ENCODE measurements around the gene BMPR2.
A peak's percentile ranks its signal among the peaks of the same experiment; 100 is the strongest.
"Not testable (repeated sequence)": the region's sequence is repeated elsewhere in the genome, so short reads cannot be mapped to it uniquely, and the experiment has no call there.

BMPR2 gene

DNA sequence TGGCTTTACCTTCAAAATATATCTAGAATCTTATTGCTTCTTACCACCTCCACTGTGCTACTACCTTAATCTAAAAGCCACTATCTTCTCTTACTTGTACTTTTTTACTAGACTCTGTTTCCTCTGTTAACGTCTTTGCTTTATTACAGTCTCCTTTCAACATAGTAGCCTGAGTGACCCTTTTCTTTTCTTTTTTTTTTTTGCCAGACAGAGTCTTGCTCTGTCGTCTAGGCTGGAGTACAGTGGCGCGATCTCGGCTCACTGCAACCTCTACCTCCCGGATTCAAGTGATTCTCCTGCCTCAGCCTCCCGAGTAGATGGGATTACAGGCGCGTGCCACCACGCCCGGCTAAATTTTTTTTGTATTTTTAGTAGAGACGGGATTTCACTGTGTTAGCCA is 10.4 kb downstream of the BMPR2 start:
- not testable (repeated sequence) for DNase-seq

DNA sequence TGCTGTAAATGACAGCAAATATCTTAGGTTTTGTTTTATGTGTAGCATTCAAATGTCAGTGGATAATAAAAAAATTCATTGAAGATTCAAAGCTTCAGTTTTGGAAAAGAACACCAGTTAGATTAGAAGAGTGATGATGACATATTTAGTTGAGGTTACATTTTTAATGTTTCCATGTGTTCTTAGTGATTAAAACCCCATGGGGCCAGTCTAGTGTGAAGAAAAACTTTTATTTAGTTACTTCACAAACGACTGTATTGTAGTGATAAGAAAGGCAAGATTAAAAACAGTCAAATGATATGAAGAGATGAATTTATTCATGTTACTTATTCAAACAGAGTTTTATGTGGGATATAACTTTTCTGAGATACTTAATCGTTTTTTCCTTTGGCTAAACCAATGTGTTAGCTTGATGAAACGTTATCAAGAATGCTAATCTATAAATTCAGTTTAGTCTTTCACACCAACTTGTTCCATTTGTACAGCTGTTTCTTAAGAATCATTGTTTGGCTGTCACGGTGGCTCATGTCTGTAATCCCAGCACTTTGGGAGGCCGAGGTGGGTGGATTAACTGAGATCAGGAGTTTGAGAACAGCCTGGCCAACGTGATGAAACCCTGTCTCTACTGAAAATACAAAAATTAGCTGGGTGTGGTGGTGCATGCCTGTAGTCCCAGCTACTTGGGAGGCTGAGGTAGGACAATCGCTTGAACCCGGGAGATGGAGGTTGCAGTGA is 11.6 kb downstream of the BMPR2 start:
- no peak for DNase-seq

DNA sequence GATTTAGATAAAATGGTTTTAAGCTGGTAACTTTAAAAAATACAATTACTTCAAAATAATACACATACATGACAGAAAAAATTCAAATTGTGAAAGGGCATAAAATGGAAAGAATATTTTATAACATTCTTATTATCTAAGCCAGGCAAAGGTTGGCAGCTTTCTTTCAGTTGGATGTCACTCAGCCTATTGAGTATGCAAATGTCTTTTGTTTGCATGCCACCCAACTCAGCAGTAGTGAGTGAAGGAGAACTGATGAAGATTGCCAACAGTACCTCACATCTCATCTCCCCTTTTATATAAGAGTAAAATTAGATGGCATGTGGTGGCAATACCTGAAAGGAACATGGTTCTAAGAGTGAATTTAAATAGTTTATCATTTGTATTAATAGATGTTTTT is 24.8 kb downstream of the BMPR2 start:
- DNase-seq: no peak

DNA sequence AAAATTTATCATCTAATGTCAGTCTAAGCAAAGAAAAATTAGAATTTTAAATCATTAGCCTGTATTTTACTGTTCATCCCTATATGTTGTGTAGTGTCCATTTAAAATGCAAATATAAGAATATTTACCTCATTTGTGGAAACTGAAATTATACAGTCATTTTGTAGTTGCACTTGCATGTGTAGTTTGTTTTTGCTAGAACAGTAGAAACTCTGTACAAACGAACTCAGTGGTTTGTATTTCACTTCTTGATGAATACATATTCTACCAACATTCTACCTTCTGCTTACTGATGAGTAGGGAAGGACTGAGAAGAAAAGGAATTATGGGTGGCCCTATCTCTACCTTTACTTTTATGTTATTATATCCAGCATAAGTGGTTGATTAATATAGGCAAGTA is 29.7 kb downstream of the BMPR2 start:
- no peak for DNase-seq

DNA sequence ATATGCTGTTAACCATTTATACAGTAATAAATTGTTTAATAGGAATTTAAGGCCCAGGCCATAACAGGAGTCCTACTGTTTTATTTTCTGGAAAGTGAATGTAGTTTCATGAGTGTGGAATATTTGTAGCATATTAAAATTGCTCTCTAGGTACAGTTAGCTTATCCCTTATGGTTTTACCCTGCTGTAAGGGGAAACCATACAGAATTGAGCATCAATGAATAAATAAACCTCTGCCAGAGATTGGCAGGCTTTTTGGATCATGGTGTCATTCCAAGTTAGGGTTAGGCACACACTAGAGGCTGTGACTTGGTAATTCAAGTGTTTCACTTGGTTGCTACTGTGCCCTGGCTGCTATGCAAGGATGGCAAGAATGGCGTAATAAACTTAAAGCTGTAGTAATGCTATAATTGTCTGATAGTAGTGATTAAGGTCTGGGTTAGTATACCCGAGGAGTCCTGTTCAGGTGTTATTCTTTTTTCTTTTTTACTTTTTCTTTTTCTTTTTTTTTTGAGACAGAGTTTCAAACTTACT is 30.4 kb downstream of the BMPR2 start:
- DNase-seq: no peak

- no peak for DNase-seq
These were observed 32.5 kb downstream of the BMPR2 start for GRCh38 chr2:202408546-202409140.

- no peak for DNase-seq
These were observed 34.0 kb downstream of the BMPR2 start for GRCh38 chr2:202410092-202410491.

- DNase-seq: no peak
These were observed 35.0 kb downstream of the BMPR2 start for GRCh38 chr2:202411097-202411496.

DNA sequence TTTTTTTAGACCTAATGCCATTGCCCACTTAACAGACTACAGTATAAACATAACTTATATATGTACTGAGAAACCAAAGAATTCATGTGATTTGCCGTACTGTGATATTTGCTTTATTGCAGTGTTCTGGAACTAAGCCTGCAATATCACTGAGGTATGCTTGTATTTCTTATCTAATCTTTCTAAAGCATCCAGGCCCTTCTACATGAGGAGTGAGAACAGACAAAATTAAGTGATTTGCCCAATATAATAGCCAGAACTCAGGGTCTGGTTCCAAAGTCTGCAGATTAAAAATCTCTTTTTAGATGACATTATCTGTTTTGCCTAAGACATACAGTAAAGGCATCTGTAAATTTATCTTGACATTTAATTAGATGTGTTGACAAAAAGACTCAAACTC is 41.9 kb downstream of the BMPR2 start:
- DNase-seq: no peak

- no peak for DNase-seq
These were observed 42.4 kb downstream of the BMPR2 start for GRCh38 chr2:202418511-202418910.

- DNase-seq: no peak
These were observed 47.0 kb downstream of the BMPR2 start for GRCh38 chr2:202423139-202423538.

DNA sequence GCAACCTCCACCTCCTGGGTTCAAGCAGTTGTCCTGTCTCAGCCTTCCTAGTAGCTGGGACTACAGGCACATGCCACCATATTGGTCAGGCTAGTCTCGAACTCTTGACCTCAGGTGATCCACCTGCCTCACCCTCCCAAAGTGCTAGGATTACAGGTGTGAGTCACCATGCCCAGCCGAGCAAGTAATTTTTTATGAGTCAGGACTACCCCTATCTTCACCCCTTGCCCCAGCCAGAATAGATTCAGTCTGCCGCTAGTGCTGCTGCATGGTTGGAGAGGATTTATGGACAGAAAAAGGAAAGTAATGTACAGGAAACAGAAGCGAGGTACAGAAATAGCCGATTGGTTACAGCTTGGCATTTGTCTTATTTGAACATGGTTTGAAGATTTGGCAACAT is 48.9 kb downstream of the BMPR2 start:
- no peak for DNase-seq

- no peak for DNase-seq
These were observed 50.6 kb downstream of the BMPR2 start for GRCh38 chr2:202426751-202427150.

- DNase-seq: no peak
These were observed 53.2 kb downstream of the BMPR2 start for GRCh38 chr2:202429164-202429980.

- DNase-seq: peak; percentile 81
These were observed 56.6 kb downstream of the BMPR2 start for GRCh38 chr2:202432776-202433175.

DNA sequence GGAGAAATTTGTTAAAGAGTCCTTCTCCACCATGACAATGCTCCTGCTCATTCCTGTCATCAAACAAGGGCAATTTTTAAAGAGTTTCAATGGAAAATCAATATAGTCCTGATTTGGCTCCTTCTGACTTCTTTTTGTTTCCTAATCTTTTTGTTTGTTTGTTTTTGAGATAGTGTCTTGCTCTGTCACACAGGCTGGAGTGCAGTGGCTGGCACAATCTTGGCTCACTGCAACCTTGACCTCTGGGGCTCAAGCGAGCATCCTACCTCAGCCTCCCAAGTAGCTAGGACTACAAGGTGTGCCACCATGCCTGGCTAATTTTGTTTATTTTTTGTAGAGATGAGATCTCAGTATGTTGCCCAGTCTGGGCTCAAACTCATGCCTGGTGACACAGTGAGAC is 58.3 kb downstream of the BMPR2 start:
- no peak for DNase-seq

DNA sequence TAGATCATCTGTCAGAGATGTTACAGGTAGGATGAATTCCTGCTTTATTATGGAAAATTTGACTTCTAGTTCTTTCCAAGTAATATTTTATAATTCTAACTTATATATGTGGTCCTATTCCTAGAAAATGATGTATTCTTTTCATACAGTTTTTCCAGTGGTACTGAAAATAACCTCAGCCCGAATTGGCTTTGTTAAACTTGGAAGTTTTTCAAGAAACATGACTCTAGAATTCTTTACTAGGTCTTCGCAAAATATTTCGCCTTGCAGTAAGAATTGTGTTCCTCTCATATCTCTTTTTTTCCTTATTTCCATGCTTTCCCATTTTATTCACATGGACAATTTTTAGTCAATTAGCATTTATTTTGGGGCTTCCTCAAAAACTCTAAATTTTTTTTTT is 60.5 kb downstream of the BMPR2 start:
- no peak for DNase-seq

GRCh38 chr2:202440117-202440516 is 64.0 kb downstream of the BMPR2 start:
- not testable (repeated sequence) for DNase-seq

DNA sequence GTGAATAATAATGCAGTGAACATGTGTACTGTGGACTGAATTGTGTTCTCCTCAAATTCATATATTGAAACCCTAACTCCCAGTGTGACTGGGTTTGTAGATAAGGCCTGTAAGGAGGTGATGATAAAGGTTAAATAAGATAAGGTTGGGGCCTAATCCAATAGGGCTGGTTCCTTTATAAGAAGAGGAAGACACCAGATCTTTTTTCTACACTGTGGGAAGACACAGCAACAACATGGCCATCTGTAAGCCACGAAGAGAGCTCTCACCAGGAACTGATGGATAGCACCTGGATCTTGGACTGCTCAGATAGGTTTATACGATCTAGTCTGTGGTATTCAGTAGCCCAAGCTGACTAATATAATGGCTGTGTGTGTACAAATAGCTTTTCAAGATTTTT is 66.8 kb downstream of the BMPR2 start:
- DNase-seq: no peak

DNA sequence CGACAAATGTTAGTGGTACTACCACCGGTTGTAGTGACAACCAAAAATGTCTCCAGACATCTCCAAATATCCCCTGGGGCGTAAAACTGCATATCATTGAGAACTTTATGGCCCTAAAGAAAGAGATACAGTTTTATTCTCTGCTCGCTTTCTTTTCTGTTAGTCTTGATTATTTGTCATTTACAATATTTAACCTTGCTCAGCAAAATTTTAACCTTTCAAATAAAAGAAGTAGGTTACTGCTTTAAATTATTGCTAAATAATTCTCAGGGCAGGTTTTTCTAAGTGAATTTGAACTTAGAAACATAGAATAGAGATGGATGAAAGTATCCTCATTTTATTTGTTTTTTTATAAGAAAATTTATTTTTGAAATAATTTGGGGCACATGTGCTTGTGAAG is 67.9 kb downstream of the BMPR2 start:
- no peak for DNase-seq

DNA sequence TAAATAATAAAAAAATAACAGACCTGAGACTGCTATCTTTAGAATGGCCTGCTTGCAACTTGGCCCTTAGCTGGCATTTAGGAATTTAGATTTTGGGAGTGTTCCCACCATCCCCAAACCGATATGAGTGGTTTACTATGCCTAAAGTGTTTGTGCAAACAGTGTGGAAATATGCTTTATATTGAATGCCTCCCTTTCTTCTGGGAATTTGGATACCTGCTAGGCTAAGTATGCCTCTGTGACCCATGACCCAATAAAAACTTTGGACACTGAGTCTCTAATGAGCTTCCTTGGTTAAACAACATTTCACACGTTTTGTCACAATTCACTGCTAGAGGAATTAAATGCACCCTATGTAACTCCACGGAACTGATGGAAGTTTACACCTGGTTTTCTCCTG is 73.2 kb downstream of the BMPR2 start:
- no peak for DNase-seq

- no peak for DNase-seq
These were observed 74.7 kb downstream of the BMPR2 start for GRCh38 chr2:202450785-202451184.

GRCh38 chr2:202452744-202453143 is 76.6 kb downstream of the BMPR2 start:
- DNase-seq: no peak

DNA sequence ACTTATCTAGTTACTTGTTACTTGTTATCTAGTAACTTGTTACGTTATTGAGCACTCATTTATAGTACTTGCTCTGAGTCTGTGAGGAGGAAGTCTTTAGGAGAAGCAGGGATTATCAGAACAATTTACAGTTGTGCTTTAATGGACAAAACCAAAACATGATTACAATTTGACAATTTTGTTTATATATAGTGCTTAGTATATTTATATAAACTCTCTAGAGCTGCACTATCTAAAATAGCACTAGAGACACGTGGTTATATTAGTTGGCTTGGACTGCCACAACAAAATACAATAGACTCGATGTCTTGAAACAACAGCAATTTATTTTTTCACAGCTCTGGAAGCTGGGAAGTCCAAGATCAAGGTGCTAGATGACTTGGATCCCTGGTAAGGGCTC is 78.4 kb downstream of the BMPR2 start:
- DNase-seq: no peak

All from NCI-H524 treated with DMSO at 0.1 percent for 48 hours (cell line).